Prostate gland (tissue), 2 donors: ENCODE data around the gene TAS2R20. TPM values are rescaled to one million over a fixed set of nuclear protein-coding genes. Genes with fewer than 3 reads are reported as not detected.

Experiments used
- DNase-seq: peaks from one replicate; pipeline ENCODE4 v3.0.0-alpha.2; 2019; ENCODE audit warnings: low spot score
- H3K27ac ChIP-seq, 2 donors: fragments of 200-600 bp; sonication (generic); 2 replicates each; pipeline ENCODE4 v1.5.1; 2017 to 2019
- H3K27me3 ChIP-seq: fragments of 200-600 bp; sonication (generic); replicated peaks from 2 replicates; pipeline ENCODE4 v1.5.1; 2019; ENCODE audit not compliant: insufficient read depth
- H3K36me3 ChIP-seq, 2 donors: fragments of 200-600 bp; sonication (generic); 1 replicate in 1 of 2; 2 replicates in 1 of 2; pipeline versions ENCODE4 v1.5.1 to v1.8.1; 2017 to 2019
- H3K4me1 ChIP-seq: fragments of 200-600 bp; sonication (generic); replicated peaks from 2 replicates; pipeline ENCODE4 v1.5.1; 2019
- H3K4me3 ChIP-seq, 2 donors: fragments of 200-600 bp; sonication (generic); 2 replicates each; pipeline ENCODE4 v1.5.1; 2017 to 2019
- H3K9me3 ChIP-seq: fragments of 200-600 bp; sonication (generic); 2 replicates; pipeline ENCODE4 v1.5.1; 2017
- CTCF ChIP-seq, 4 experiments: fragments of 200-600 bp in 2 of 4; fragments of 450-650 bp in 2 of 4; sonication (generic) in 2 of 4; IDR thresholded peaks; 1 replicate in 3 of 4; 2 replicates in 1 of 4; pipeline ENCODE4 v1.5.1; 2016 to 2019; ENCODE audit warnings: antibody characterized with exemption in 4 of 4, mild to moderate bottlenecking in 2 of 4, moderate library complexity in 2 of 4
- POLR2A ChIP-seq: fragments of 450-650 bp; IDR thresholded peaks from one replicate; pipeline ENCODE4 v1.6.1; 2016; ENCODE audit warnings: antibody characterized with exemption, mild to moderate bottlenecking
- POLR2AphosphoS5 ChIP-seq: sonication (generic); formaldehyde crosslinking; IDR thresholded peaks from one replicate; pipeline ENCODE4 v1.6.1; 2017; ENCODE audit warnings: antibody characterized with exemption
- WGBS: methylation state at CpG from one replicate; pipeline ENCODE4 v1.1.5; 2018; 5-methylcytosine and 5-hydroxymethylcytosine counted together
- intact Hi-C: fragments of 100-400 bp; cut with DNase I; formaldehyde crosslinking; loops from one replicate; pipeline ENCODE4 v1.14.2; 2022
- total RNA-seq, 2 donors: library from RNA; depleted of rRNA; stranded (reverse); fragments of >200 nt; gene quantifications; one replicate each; pipeline ENCODE4 v1.1.0, GENCODE V29; 2016

The TAS2R20 gene
- total RNA-seq, 2 donors from 2014 or later: 1.2 to 3.6 TPM

- Histone ChIP-seq H3K4me3 (no peak overlapping the region), H3K27ac (no peak overlapping the region), H3K9me3 (no peaks in the 10 kb centered on the region), H3K27me3 (no peaks in the 10 kb centered on the region), H3K4me1 (no peaks in the 10 kb centered on the region), H3K36me3 (no peaks in the 10 kb centered on the region)
- no peak for DNase-seq
- no peak for TF ChIP-seq CTCF (IDR thresholded peaks at IDR 0.05)
- no peak for TF ChIP-seq POLR2A
- no peak for TF ChIP-seq POLR2AphosphoS5
- WGBS: 95% methylated on average over 6 of the region's 6 CpGs
- intact Hi-C loops: no loop called here
Observed at GRCh38 chr12:11026118-11026517, 28.0 kb upstream of the TAS2R20 start.

GRCh38 chr12:11023387-11023786 lies 25.3 kb upstream of the TAS2R20 start:
- H3K4me1 ChIP-seq: no peaks in the 10 kb centered on the region
- TF ChIP-seq CTCF (IDR thresholded peaks at IDR 0.05): no peak
- H3K27me3 ChIP-seq: no peaks in the 10 kb centered on the region
- H3K4me3 ChIP-seq: no peak overlapping the region
- DNase-seq: no peak
- no peaks in the 10 kb centered on the region for H3K36me3 ChIP-seq
- H3K9me3 ChIP-seq: no peaks in the 10 kb centered on the region
- intact Hi-C loops: no loop called here
- H3K27ac ChIP-seq: no peak overlapping the region
- WGBS: 87% methylated on average over 2 of the region's 2 CpGs

GRCh38 chr12:11022520-11022919 lies 24.4 kb upstream of the TAS2R20 start, which contains the start of gene TAS2R19:
Gene TAS2R19 (minus strand): TSS chr12:11022620. CDS start chr12:11022571, 49 bp downstream.
- WGBS: 29% methylated on average over 1 of the region's 1 CpG
- Histone ChIP-seq H3K27ac (no peak within 1 kb of the TSS), H3K9me3 (no peaks in the 10 kb centered on the region), H3K4me1 (no peaks in the 10 kb centered on the region), H3K27me3 (no peaks in the 10 kb centered on the region), H3K4me3 (no peak within 1 kb of the TSS), H3K36me3 (no peaks in the 10 kb centered on the region)
- no peak for DNase-seq
- intact Hi-C loops: no loop called here
- TF ChIP-seq CTCF (IDR thresholded peaks at IDR 0.05) (no peak), POLR2AphosphoS5 (no peak), POLR2A (no peak)

- WGBS: 92% methylated on average over 1 of the region's 1 CpG
- DNase-seq: no peak
- Histone ChIP-seq H3K36me3 (no peaks in the 10 kb centered on the region), H3K9me3 (no peaks in the 10 kb centered on the region), H3K27ac (no peak overlapping the region), H3K4me3 (no peak overlapping the region), H3K4me1 (no peaks in the 10 kb centered on the region), H3K27me3 (no peaks in the 10 kb centered on the region)
- intact Hi-C loops: no loop called here
- TF ChIP-seq CTCF (IDR thresholded peaks at IDR 0.05) (no peak), POLR2A (no peak), POLR2AphosphoS5 (no peak)
Observed at GRCh38 chr12:11016937-11017336, 18.8 kb upstream of the TAS2R20 start.

GRCh38 chr12:11015775-11016430 lies 17.8 kb upstream of the TAS2R20 start:
- TF ChIP-seq POLR2AphosphoS5: no peak
- TF ChIP-seq CTCF (IDR thresholded peaks at IDR 0.05): no peak
- no peak for TF ChIP-seq POLR2A
- Histone ChIP-seq H3K27me3 (no peaks in the 10 kb centered on the region), H3K36me3 (no peaks in the 10 kb centered on the region), H3K9me3 (no peaks in the 10 kb centered on the region), H3K4me3 (no peak overlapping the region), H3K27ac (no peak overlapping the region), H3K4me1 (no peaks in the 10 kb centered on the region)
- intact Hi-C loops: no loop called here
- WGBS: 93% methylated on average over 4 of the region's 4 CpGs
- no peak for DNase-seq
